ENCODE results near the gene RAB11FIP2. TPM values are rescaled to one million over a fixed set of nuclear protein-coding genes. Genes with fewer than 3 reads are reported as not detected.

The RAB11FIP2 gene
- total RNA-seq, 1 donor from 2014 or later = 13.1 TPM

DNA sequence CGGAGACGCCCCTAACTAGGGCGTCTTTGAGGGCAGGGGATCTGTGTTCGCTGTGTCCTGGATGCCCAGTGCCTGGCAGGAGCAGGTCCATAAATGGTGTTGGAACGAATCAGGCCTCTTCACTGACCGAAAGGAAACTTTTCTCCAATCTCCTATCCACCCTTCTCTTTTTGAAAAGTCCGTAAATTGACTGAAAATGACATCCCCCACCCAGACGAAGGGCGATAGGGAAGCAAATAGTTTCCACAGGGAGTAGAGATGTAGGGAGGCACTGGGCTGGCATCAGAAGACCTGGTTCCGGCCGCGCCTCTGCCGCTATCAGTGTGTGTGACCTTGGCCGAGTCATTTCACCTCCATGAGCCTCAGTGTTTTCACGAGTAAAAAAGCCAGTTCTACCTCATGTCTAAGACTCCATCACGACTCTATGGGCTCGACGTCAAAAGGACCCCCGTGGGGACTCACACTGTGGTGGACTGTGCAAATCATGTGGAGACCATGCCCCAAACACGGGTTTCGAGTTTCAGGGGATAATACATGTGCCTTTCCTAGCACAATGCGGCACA lies 497 bp upstream of the RAB11FIP2 start:
- DNase-seq (ENCODE audit: low spot score) = no peak
- intact Hi-C loops (cut with micrococcal nuclease) = loop anchor here (2.0 to 5.0 kb wide), 2 partner anchors 395 to 708 kb away; partner anchors contain the start of gene CACUL1

DNA sequence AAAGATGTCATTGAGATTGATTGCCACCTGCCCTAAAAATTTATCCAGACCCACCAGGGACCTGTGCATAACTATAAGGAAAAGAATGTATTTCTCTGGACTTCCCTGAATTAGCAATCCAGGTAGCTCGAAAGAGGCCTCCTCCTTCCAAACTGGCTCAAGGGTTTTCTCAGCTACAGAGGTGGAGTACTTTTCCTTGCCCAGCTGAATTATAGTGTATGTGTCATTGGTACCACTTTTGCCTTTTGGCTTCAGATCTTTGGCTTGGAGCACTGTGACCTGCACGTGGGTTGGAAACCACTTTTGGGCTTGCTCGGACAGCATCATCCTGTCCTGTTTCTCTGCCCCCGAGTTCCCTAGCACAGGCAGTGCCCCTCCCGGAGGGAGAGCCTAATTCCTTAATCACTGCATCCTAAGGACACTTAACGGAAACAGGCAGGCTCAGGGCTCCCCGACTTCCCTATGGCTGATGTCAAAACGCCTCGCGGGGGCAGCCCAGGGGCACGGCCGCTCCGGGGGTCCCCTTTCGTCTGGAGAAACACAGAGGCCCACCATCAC lies 825 bp downstream of the RAB11FIP2 start:
- intact Hi-C loops (cut with micrococcal nuclease) = loop anchor here (1.0 to 5.0 kb wide), 4 partner anchors 296 to 709 kb away; partner anchors contain the start of genes CACUL1, FAM204A and PDZD8
- Mint-ChIP-seq H3K4me1 (ENCODE audit: low read depth) (peaks cover 30% of the 10 kb centered on the region), H3K9me3 (no peaks in the 10 kb centered on the region), H3K36me3 (ENCODE audit: low read depth) (peaks cover 8% of the 10 kb centered on the region), H3K27ac (peak overlapping the region; percentile 83), H3K4me3 (peak overlapping the region; percentile 92), H3K27me3 (ENCODE audit: insufficient read depth) (peaks cover 8% of the 10 kb centered on the region)
- DNase-seq (ENCODE audit: low spot score) = peak; percentile 11

More for the DNA sequence above, 497 bp upstream of the RAB11FIP2 start:
- peaks cover 27% of the 10 kb centered on the region for H3K4me1 Mint-ChIP-seq (ENCODE audit: low read depth)
- H3K27me3 Mint-ChIP-seq (ENCODE audit: insufficient read depth) = peaks cover 17% of the 10 kb centered on the region
- H3K27ac Mint-ChIP-seq = peak overlapping the region; percentile 44
- peaks cover 8% of the 10 kb centered on the region for H3K36me3 Mint-ChIP-seq (ENCODE audit: low read depth)
- H3K9me3 Mint-ChIP-seq = no peaks in the 10 kb centered on the region
- peak overlapping the region; percentile 92 for H3K4me3 Mint-ChIP-seq

DNA sequence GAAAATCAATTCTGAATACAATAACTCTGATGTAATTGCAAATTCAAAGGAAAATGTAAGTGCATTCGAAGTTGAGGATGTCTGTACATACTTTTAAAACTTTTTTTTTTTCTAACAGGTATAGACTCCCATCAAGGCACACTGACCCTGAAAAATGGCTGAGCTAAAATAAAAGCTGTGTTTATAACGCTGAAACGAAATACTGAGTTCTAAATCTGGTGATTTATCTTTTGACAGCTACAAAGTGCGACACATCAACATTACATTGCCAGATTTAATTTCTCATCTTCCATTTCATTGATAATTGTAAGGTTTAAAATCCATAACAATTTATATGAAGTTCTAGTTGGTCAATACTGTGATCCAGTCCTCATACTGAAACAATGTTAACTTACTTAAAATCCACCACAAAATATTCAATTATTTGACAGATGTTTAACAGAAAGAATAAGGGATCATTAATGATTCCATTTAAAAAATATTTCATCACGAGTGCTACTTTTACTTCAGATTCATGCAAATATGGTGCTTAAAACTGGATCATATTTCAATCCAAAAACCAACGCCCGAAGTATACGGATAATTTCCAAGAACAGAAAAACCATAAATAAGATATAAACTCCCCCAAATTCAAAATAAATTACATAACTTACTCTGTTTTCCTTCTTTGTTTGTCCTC lies 1.4 kb downstream of the RAB11FIP2 start:
- Mint-ChIP-seq H3K27ac (peak overlapping the region; percentile 83), H3K27me3 (ENCODE audit: insufficient read depth) (peaks cover 8% of the 10 kb centered on the region), H3K9me3 (no peaks in the 10 kb centered on the region), H3K36me3 (ENCODE audit: low read depth) (peaks cover 9% of the 10 kb centered on the region), H3K4me3 (peak overlapping the region; percentile 92), H3K4me1 (ENCODE audit: low read depth) (peaks cover 30% of the 10 kb centered on the region)
- intact Hi-C loops (cut with micrococcal nuclease) = loop anchor here (5.0 kb wide), 1 partner anchor 393 kb away; no protein-coding TSS in a partner anchor
- DNase-seq (ENCODE audit: low spot score) = no peak

DNA sequence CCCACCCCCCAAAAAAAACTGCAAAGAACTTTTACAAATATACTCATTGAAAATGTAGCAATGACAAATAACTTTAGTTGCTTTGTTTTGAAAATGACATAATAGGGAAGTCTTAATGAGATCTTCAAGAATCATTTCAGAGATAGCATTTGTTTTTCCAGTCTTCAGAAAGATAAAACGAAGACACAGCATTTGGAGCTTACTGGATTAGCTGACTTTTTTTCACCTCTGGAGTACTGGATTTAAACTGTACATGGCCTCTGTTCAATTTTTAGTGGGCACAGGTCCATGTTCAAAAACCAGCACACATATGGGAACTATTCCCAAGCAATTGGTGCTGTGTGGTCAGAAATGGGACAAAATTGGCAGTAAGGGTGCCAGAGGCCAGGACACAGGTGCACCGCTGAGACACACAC lies 3.9 kb downstream of the RAB11FIP2 start:
- no peak for DNase-seq (ENCODE audit: low spot score)
- Mint-ChIP-seq H3K27me3 (ENCODE audit: insufficient read depth) (no peaks in the 10 kb centered on the region), H3K9me3 (no peaks in the 10 kb centered on the region), H3K27ac (no peak overlapping the region), H3K36me3 (ENCODE audit: low read depth) (peaks cover 18% of the 10 kb centered on the region), H3K4me3 (no peak overlapping the region), H3K4me1 (ENCODE audit: low read depth) (peaks cover 30% of the 10 kb centered on the region)
- intact Hi-C loops (cut with micrococcal nuclease) = no loop called here

DNA sequence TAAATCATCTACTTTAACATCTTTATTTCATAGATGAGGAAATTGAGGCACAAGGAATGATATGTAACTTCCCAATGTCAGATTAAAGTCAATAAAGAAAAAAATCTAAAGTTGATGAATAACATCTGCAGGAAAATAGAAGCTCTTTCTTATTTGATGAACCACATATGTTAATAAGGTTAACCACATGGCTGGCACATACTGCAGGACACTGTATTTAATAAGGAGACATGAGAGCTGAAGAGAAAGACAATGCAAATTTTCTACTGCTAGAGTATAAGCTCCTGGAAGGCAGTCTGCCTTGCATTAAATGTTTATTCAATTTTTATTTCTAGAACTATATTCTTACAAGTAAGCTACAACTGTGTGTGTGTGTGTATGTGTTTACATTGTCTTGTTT lies 4.4 kb downstream of the RAB11FIP2 start:
- Mint-ChIP-seq H3K36me3 (ENCODE audit: low read depth) (peaks cover 18% of the 10 kb centered on the region), H3K9me3 (no peaks in the 10 kb centered on the region), H3K27ac (no peak overlapping the region), H3K4me3 (no peak overlapping the region), H3K27me3 (ENCODE audit: insufficient read depth) (no peaks in the 10 kb centered on the region), H3K4me1 (ENCODE audit: low read depth) (peaks cover 30% of the 10 kb centered on the region)
- no peak for DNase-seq (ENCODE audit: low spot score)
- intact Hi-C loops (cut with micrococcal nuclease) = no loop called here

DNA sequence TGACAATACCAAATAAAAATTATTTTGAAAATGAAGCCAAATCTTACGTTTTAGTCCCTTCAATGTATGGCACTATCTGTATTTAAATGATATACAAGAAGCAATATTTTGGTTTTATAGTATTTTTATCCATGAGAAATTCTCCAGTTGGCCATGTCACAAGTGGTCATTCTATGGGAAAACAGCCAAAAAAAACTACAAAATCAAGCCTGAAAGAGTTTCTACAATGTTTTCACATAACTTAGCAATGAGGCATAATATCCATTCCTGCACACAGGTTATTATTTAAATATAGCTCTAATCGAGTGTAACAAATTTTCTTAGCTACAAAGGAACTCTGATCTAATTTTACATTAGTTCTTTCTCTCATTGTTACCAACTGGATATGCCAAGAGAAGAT lies 5.4 kb downstream of the RAB11FIP2 start:
- Mint-ChIP-seq H3K27ac (no peak overlapping the region), H3K4me3 (no peak overlapping the region), H3K27me3 (ENCODE audit: insufficient read depth) (no peaks in the 10 kb centered on the region), H3K9me3 (no peaks in the 10 kb centered on the region), H3K36me3 (ENCODE audit: low read depth) (peaks cover 18% of the 10 kb centered on the region), H3K4me1 (ENCODE audit: low read depth) (peaks cover 38% of the 10 kb centered on the region)
- no peak for DNase-seq (ENCODE audit: low spot score)
- intact Hi-C loops (cut with micrococcal nuclease) = no loop called here

DNA sequence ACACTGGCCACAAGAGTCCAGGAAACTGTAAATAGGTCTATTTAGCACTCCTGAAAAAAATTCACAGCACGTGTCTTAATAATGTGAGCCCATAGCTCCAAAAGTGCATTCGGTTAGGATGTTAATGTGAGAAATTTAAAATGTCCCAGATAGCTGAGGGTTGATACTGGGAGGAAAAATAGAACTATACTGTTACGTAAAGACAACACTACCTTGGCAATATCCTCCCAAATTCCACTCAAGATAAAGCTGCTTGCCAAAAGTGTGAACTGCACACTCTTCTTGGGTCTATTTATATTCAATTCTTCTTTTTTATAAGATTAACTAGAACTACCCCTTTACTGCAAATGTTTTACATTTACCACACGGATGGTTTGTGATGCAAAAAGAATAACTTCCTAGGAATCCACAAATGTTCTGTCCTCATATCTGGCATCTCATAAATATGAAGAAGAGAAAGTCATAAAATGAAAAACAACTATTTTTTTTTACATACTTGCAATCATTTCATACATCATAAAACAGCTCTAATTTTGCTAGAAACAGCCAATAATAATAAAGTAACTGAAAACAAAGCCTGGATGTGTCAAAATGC lies 10.4 kb downstream of the RAB11FIP2 start:
- Mint-ChIP-seq H3K36me3 (ENCODE audit: low read depth) (peaks cover 18% of the 10 kb centered on the region), H3K27ac (no peak overlapping the region), H3K9me3 (no peaks in the 10 kb centered on the region), H3K4me3 (no peak overlapping the region), H3K27me3 (ENCODE audit: insufficient read depth) (no peaks in the 10 kb centered on the region), H3K4me1 (ENCODE audit: low read depth) (peaks cover 26% of the 10 kb centered on the region)
- DNase-seq (ENCODE audit: low spot score) = no peak
- intact Hi-C loops (cut with micrococcal nuclease) = no loop called here

DNA sequence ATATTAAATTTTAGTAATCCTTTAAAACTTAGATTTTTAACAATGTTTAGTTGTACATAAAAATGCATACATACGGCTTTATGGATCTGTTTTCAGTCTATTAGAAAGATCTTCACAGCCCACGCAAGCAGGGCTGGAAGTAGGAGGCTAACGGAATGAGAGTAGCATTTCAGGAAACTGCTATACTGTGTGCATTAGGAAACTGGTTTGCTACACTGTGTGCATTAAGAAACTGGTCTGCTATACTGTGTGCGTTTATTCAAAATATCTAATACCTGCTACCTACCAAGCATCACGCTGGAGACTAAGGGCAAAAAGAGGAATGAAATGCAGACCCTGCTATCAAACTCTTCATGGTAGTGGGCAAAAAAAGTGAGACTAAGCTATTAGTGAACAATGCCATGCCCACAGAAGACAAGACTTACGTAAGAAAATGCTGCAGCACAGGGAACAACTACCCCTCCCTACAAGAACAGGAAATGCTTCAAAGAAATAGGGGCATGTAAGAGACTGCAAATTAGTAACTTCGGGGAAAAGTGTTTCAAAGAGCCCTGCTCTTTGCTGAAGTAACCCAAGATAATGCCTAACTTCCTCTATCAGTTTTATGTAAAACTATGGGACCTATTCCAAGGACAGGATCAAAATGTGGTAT lies 11.3 kb downstream of the RAB11FIP2 start:
- Mint-ChIP-seq H3K36me3 (ENCODE audit: low read depth) (peaks cover 22% of the 10 kb centered on the region), H3K4me3 (no peak overlapping the region), H3K4me1 (ENCODE audit: low read depth) (peaks cover 26% of the 10 kb centered on the region), H3K9me3 (no peaks in the 10 kb centered on the region), H3K27me3 (ENCODE audit: insufficient read depth) (no peaks in the 10 kb centered on the region), H3K27ac (no peak overlapping the region)
- DNase-seq (ENCODE audit: low spot score) = no peak
- intact Hi-C loops (cut with micrococcal nuclease) = loop anchor here (1.0 kb wide), 1 partner anchor 9 kb away; no protein-coding TSS in a partner anchor

DNA sequence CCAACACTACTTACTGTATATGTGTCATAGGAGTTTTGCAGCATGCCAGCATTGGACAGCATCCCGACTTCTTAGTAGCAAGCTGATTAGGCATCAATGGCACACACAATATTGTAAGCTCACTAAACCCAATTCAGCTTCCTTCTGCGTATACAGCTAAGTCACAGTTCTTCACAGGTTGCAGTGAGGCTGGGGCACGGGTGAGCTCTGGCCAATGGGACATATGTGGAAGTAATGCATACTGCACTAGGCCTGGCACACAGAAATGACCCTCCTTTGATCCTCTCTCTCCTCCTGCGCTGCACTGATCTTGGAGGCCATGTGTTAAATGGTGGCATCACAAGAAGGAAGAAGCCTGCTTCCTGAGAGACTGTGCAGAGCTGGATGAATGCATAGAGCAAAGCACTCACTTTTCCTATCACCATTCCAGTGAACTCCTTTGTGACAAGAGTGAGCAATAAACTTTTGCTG lies 11.9 kb downstream of the RAB11FIP2 start:
- H3K4me3 Mint-ChIP-seq = no peak overlapping the region
- H3K27ac Mint-ChIP-seq = no peak overlapping the region
- DNase-seq (ENCODE audit: low spot score) = no peak
- no peaks in the 10 kb centered on the region for H3K9me3 Mint-ChIP-seq
- intact Hi-C loops (cut with micrococcal nuclease) = loop anchor here (1.0 kb wide), 1 partner anchor 9 kb away; no protein-coding TSS in a partner anchor
- peaks cover 26% of the 10 kb centered on the region for H3K4me1 Mint-ChIP-seq (ENCODE audit: low read depth)
- H3K36me3 Mint-ChIP-seq (ENCODE audit: low read depth) = peaks cover 17% of the 10 kb centered on the region
- no peaks in the 10 kb centered on the region for H3K27me3 Mint-ChIP-seq (ENCODE audit: insufficient read depth)

DNA sequence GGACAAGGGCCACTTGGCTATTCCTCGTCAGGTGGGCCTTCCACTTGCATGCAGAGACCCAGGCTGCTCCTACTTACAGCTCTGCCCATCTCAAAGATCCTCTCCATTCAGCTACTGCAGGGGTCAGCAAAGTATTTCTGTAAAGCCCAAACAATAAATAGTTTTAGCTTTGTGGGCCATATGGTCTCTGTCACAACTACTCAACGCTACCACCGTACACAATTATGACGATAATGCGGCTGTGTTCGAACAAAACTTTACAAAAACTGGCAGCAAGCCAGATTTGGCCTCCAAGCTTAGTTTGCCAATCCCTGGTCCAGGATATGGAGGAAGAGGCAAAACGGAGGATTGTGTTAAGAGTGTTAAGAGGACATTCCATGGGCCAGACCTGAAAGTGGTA lies 12.8 kb downstream of the RAB11FIP2 start:
- H3K27me3 Mint-ChIP-seq (ENCODE audit: insufficient read depth) = no peaks in the 10 kb centered on the region
- peaks cover 13% of the 10 kb centered on the region for H3K36me3 Mint-ChIP-seq (ENCODE audit: low read depth)
- no peak for DNase-seq (ENCODE audit: low spot score)
- H3K9me3 Mint-ChIP-seq = no peaks in the 10 kb centered on the region
- intact Hi-C loops (cut with micrococcal nuclease) = no loop called here
- H3K4me3 Mint-ChIP-seq = no peak overlapping the region
- peaks cover 31% of the 10 kb centered on the region for H3K4me1 Mint-ChIP-seq (ENCODE audit: low read depth)
- H3K27ac Mint-ChIP-seq = no peak overlapping the region

DNA sequence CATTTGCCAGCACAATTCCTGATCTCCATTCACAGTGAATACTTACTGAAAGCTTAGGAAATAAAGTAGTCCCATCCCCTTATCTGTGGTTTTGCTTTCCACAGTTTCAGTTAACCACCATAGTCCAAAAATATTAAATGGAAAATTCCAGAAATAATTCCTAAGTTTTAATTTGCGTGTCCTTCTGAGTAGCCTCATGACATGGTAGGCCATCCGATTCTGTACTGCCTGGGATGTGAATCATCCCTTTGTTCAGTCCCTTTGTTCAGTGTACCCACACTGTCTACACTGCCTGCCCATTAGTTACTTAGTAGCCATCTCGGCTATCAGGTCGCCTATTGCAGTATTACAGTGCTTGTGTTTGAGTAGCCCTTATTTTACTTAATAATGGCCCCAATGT lies 14.2 kb downstream of the RAB11FIP2 start:
- H3K4me1 Mint-ChIP-seq (ENCODE audit: low read depth) = peaks cover 38% of the 10 kb centered on the region
- intact Hi-C loops (cut with micrococcal nuclease) = no loop called here
- DNase-seq (ENCODE audit: low spot score) = no peak
- no peak overlapping the region for H3K4me3 Mint-ChIP-seq
- peaks cover 14% of the 10 kb centered on the region for H3K36me3 Mint-ChIP-seq (ENCODE audit: low read depth)
- no peaks in the 10 kb centered on the region for H3K27me3 Mint-ChIP-seq (ENCODE audit: insufficient read depth)
- H3K27ac Mint-ChIP-seq = no peak overlapping the region
- H3K9me3 Mint-ChIP-seq = no peaks in the 10 kb centered on the region

DNA sequence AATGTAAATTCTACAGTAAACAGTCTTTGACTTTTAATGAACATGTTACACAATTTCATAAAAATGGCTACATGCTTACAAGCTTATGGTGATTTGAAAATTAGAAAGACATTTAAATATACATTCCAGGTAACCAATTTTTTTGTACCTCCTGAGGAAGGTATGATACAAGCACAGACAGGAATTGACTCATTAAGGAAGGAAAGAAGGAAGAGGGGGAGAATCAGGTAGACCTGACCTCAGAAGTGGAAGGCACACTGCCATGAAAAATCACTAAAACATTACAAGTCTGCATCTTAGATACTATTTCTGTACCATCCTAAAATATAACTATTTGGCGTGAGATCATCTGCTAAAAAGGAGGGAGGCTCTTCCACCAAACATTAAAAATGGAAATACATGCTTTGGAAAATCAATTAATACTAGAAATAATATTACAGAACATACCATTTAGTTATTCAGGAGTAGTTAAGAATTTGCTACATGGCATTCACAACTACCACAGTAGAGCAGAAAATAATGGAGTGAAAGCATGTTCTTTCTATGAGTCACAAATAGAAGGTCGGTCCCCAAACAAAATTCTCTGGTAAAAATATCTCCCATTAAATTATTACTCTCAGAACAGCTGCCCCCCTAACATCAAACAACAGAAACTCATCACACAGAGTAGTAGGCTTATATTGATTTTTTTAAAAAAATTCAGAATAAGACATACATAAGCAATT lies 15.2 kb downstream of the RAB11FIP2 start:
- Mint-ChIP-seq H3K4me3 (no peak overlapping the region), H3K27me3 (ENCODE audit: insufficient read depth) (no peaks in the 10 kb centered on the region)

More for the DNA sequence above, 15.2 kb downstream of the RAB11FIP2 start:
- Mint-ChIP-seq H3K9me3 (no peaks in the 10 kb centered on the region), H3K36me3 (ENCODE audit: low read depth) (peaks cover 14% of the 10 kb centered on the region), H3K27ac (no peak overlapping the region), H3K4me1 (ENCODE audit: low read depth) (peaks cover 31% of the 10 kb centered on the region)
- no peak for DNase-seq (ENCODE audit: low spot score)
- intact Hi-C loops (cut with micrococcal nuclease) = no loop called here

Data from activated T-helper 1 cell treated with anti-CD3 and anti-CD28 coated beads, Interleukin-12 subunit alpha, Interleukin-12 subunit beta, Interleukin-2, Interleukin-4 antibody, amounts not matched to agents 30 ng/mL and 10 ng/mL and 1 ng/mL, durations not matched to agents 14 hours and 24 hours and 36 hours (primary cell).